Activated CD4-positive, alpha-beta T cell treated with anti-CD3 and anti-CD28 coated beads for 4 hours (primary cell): ENCODE data around the gene RUNX1.
"Not testable (repeated sequence)": the region's sequence is repeated elsewhere in the genome, so short reads cannot be mapped to it uniquely, and the experiment has no call there.

Source experiments
- DNase-seq, 2 donors: peaks; one replicate each; pipeline ENCODE4 v3.0.0-alpha.2; 2020

RUNX1 gene

GRCh38 chr21:34967509-34968289, 81.4 kb downstream of the RUNX1 start:
- DNase-seq = peak in 1 of 2 donors; percentile 44

- DNase-seq = not testable (repeated sequence)
These were observed 82.2 kb downstream of the RUNX1 start for GRCh38 chr21:34966881-34967280.

- DNase-seq = no peak
These were observed 83.6 kb downstream of the RUNX1 start for GRCh38 chr21:34965200-34966174.

GRCh38 chr21:34962586-34963222, 86.4 kb downstream of the RUNX1 start:
- DNase-seq = peak; percentile 38 to 51

- no peak for DNase-seq
These were observed 87.0 kb downstream of the RUNX1 start for GRCh38 chr21:34962136-34962535.

GRCh38 chr21:34960687-34961086, 88.4 kb downstream of the RUNX1 start:
- no peak for DNase-seq

- no peak for DNase-seq
These were observed 89.5 kb downstream of the RUNX1 start for GRCh38 chr21:34959607-34960006.

- DNase-seq = no peak
These were observed 91.1 kb downstream of the RUNX1 start for GRCh38 chr21:34958040-34958439.

GRCh38 chr21:34956416-34957316, 92.4 kb downstream of the RUNX1 start:
- no peak for DNase-seq

GRCh38 chr21:34953950-34954349, 95.2 kb downstream of the RUNX1 start:
- no peak for DNase-seq

- no peak for DNase-seq
These were observed 96.4 kb downstream of the RUNX1 start for GRCh38 chr21:34952701-34953100.

GRCh38 chr21:34951868-34952267, 97.2 kb downstream of the RUNX1 start:
- not testable (repeated sequence) for DNase-seq

GRCh38 chr21:34950980-34951379, 98.1 kb downstream of the RUNX1 start:
- no peak for DNase-seq

GRCh38 chr21:34949499-34949898, 99.6 kb downstream of the RUNX1 start:
- no peak for DNase-seq

GRCh38 chr21:34949030-34949429, 100.1 kb downstream of the RUNX1 start:
- DNase-seq = no peak

- DNase-seq = no peak
These were observed 100.9 kb downstream of the RUNX1 start for GRCh38 chr21:34948157-34948556.

GRCh38 chr21:34946916-34947534, 102.1 kb downstream of the RUNX1 start:
- no peak for DNase-seq

GRCh38 chr21:34946385-34946840, 102.7 kb downstream of the RUNX1 start:
- no peak for DNase-seq

GRCh38 chr21:34945288-34945687, 103.8 kb downstream of the RUNX1 start:
- DNase-seq = no peak

- DNase-seq = no peak
These were observed 104.9 kb downstream of the RUNX1 start for GRCh38 chr21:34944015-34944755.

- no peak for DNase-seq
These were observed 106.2 kb downstream of the RUNX1 start for GRCh38 chr21:34942911-34943310.
